ENCODE data around the gene MYO1D.

The MYO1D gene

DNA sequence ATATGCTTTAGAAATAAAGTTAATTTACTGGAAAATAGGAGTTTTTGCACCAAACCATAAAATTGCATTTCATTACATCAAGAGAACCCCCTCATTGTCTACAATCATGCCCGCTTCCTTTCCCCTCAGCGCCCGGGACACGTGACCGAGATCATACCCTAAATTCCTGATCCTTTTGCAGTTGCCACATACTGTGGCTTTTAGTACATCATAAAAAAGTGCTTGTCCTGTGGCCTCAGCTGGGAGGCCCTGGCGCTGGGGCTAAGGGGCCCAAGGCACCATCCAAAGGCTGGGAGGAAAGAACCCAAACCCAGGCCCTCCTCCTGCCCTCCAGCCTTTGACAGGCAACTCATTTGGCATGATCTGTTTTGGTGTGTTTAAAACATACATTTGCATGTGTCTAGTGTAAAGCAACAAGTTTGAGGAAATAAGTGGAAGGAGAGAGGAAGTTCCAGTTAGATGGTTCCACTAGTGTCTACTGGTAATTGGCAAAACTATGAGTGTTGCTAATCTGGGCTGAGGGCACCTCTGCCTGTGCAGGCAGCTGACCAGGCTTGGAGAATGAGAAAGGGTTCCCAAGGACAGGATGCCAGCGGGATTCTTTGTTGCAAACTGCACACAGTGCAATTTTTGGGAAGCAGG lies 384.2 kb downstream of the MYO1D start:
- no peak for DNase-seq (ENCODE audit: low read depth, low spot score)

DNA sequence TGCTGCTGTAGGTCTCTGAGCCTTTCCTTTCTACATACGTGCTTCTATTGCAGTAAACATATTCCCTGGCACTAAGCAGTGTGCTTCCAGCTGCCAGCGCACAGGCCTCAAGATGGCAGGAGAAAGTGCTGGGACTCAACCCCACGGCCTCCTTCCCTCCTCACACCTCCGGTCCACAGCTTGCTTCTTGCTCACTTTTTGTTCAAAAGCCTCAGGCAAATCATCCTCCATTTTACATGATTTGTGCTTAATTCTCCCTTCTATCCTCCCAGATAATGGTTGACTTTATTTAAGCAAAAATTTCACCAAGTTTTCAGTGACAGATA lies 384.7 kb downstream of the MYO1D start:
- no peak for DNase-seq (ENCODE audit: low read depth, low spot score)
- no peak overlapping the region for H3K4me3 ChIP-seq (ENCODE audit: low read length)

More for the DNA sequence above, 384.2 kb downstream of the MYO1D start:
- H3K4me3 ChIP-seq (ENCODE audit: low read length) = no peak overlapping the region

DNA sequence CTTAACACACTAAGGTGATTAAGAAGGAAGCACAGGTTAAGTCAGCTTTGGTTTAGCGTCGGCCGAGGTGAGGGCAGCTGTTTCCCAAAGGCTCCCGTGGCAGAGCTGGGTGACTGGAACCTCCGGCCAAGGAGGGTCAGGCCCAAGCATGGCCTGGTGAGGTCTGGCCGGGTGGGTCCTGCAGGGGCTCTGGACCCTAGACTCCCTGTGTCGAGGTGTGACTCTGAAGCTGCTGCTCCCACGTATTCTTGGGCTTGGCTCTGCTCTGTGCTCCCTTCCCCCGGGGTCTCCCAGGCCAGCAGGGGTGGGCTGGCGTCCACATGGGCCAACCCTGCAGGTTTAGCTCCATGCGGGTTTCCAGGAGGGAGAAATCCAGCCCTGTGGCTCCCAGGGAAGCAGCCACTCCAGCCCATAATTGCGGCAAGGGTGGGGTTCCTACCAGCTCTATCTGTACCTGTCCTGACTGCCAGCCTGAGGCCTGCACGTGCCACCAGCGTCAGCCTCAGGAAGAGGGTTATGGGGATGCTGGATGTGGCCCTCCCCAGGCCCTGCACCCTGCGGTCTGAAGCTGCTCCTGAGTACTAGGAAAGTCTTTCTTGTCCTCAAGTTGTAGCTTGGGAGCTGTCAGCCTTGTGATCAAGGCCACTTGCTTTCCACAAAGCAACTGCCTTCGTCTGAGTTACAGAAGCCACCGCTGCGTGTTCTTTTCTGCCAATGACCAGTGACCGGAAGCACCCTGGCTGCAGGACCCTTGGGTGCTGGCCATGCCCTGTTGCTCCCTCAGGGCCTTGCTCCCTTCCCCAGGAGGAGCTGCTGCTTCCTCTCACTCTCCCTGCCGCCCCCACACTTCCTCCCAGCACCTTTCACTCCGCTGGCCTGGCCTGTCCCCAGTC lies 385.3 kb downstream of the MYO1D start:
- no peak for DNase-seq (ENCODE audit: low read depth, low spot score)
- no peak overlapping the region for H3K4me3 ChIP-seq (ENCODE audit: low read length)

DNA sequence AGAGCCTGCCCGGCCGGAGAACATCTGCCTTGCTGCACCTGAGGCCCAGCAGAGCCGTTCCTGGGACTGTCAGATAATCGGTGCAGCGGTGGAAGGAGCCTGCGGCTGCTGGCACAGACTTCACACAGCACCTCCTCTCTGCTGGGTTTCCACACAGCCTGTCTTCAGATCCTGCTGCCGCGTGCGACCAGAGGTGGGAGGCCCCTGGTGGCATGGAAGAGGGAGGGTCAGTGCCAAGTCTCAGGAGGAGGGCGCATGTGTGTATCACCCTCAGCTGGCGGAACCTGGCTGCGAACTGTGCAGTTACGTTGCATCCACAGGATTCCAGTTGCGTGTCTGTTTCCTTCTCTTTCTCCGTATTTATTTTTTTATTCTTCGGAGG lies 386.8 kb downstream of the MYO1D start:
- DNase-seq (ENCODE audit: low read depth, low spot score) = no peak
- H3K4me3 ChIP-seq (ENCODE audit: low read length) = no peak overlapping the region

DNA sequence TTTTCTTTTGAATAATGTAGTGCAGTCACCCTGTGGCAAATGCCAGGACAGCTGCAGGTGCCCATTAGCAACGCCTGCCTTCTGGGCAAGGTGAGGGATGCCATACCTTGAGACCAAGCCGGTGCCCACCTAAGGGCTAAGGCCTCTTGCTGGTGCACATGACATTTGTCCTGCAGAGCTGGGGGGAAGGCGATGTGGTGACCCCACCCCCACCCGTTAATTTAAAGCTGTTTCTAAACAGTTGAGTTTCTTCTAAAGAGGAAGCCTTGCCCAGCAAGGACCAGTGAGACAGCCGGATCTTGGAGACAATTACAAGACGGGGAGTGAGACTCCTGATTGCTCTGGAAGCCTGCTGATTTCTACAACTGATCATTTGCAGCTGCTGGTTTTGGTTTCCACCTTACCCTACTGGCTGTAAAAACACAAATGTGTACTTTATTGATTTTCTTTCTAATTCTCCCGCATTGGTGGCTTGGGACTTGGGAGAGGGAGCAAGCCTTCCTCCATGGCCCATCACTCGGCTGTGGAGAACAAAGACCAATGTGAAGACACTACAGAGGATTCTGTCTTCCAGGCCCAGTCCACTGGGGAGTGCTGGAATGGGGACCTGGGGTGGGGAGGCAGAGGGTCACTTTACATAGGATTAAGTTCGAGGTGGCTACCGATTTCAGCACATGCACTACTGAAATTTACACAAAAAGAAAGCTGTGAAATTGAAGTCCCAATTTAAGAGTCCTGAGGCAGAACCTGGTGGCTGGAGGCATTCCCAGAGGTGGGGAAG lies 387.4 kb downstream of the MYO1D start:
- DNase-seq (ENCODE audit: low read depth, low spot score) = no peak
- H3K4me3 ChIP-seq (ENCODE audit: low read length) = no peak overlapping the region

DNA sequence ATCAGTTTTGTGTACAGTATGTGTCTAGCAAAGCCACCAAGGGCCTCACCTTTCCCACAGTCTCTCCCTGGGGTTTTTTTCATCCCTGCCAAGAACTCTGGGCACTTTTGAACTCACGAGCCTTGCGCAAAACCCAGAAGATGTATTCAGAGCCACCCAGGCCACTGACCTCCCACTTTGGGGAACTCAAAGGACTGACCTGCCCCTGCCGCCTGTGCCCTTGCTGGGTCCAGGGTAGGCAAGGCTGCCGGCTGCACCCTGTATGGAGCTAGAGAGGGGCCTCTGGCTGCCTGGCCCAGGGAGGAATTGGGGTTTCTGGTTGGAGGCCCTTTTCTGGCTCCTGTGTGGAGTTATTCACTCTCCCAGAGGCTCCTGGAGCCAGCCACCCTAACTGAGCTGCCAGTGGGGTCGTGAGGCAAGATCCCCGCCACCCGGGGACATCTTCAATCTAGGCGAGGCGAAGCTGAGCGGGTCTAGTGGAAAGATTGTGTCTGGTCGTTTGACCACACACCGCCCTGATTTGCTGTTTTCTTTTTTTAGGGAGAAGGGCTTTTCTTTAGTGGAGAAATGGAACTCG lies 388.2 kb downstream of the MYO1D start:
- H3K4me3 ChIP-seq (ENCODE audit: low read length) = no peak overlapping the region
- no peak for DNase-seq (ENCODE audit: low read depth, low spot score)

DNA sequence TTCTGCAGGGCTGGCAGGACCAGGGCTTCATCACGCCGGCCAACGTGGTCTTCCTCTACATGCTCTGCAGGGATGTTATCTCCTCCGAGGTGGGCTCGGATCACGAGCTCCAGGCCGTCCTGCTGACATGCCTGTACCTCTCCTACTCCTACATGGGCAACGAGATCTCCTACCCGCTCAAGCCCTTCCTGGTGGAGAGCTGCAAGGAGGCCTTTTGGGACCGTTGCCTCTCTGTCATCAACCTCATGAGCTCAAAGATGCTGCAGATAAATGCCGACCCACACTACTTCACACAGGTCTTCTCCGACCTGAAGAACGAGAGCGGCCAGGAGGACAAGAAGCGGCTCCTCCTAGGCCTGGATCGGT lies 388.8 kb downstream of the MYO1D start:
- no peak overlapping the region for H3K4me3 ChIP-seq (ENCODE audit: low read length)
- DNase-seq (ENCODE audit: low read depth, low spot score) = no peak

DNA sequence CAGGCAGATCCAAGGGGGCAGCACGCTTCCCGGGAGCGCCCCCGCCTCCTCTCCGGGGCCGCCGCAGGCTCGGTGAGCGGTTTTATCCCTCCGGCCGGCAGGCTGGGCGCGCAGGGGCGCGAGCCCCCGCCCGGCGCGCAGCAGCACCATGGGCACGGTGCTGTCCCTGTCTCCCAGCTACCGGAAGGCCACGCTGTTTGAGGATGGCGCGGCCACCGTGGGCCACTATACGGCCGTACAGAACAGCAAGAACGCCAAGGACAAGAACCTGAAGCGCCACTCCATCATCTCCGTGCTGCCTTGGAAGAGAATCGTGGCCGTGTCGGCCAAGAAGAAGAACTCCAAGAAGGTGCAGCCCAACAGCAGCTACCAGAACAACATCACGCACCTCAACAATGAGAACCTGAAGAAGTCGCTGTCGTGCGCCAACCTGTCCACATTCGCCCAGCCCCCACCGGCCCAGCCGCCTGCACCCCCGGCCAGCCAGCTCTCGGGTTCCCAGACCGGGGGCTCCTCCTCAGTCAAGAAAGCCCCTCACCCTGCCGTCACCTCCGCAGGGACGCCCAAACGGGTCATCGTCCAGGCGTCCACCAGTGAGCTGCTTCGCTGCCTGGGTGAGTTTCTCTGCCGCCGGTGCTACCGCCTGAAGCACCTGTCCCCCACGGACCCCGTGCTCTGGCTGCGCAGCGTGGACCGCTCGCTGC lies 389.3 kb downstream of the MYO1D start:
- H3K4me3 ChIP-seq (ENCODE audit: low read length) = peak overlapping the region; percentile 55
- DNase-seq (ENCODE audit: low read depth, low spot score) = no peak

DNA sequence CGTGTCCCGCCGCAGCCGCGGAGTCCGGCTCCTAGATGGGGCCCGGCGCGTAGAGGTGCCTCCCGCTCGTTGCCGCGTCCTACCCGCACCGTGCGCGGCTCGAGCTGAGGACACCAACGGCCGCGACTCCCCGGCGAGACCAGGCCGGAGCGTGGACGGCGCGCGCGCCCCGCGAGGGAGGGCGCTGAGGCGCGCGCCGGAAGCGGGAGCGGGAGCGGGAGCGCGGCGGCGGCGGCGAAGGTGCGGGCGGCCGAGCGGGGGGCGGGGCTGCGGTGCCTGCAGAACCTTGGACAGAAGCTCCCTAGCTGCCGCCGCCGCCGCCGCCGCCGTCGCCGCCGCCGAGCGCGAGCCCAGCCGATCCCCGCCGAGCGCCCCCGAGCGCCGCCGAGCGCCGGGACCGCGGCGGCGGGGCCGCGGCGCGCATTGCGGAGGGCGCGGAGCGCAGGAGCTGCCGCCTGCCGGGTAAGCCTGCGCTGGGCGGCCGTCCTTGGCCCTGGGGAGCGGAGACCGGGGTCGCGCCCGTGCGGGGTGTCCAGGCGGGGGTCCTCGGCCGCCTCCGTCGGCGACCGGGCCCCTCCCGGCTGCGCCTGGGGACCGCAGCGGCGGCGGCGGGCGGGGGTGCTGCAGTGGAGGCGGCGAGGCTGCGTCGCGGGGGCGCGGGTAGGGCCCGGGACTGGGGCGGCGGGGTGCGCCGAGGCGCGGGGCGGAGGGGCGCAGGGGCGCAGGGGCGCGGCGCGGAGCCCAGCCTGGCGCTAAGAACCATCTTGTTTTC lies 390.0 kb downstream of the MYO1D start, which contains the start of gene CDK5R1:
Gene CDK5R1, plus strand, starts transcription at position 293 of the 772 bp plus-strand sequence. CDS start 628 bp downstream, outside the sequence.
- DNase-seq (ENCODE audit: low read depth, low spot score) = no peak
- H3K4me3 ChIP-seq (ENCODE audit: low read length) = peak within 1 kb of the TSS; percentile 55

DNA sequence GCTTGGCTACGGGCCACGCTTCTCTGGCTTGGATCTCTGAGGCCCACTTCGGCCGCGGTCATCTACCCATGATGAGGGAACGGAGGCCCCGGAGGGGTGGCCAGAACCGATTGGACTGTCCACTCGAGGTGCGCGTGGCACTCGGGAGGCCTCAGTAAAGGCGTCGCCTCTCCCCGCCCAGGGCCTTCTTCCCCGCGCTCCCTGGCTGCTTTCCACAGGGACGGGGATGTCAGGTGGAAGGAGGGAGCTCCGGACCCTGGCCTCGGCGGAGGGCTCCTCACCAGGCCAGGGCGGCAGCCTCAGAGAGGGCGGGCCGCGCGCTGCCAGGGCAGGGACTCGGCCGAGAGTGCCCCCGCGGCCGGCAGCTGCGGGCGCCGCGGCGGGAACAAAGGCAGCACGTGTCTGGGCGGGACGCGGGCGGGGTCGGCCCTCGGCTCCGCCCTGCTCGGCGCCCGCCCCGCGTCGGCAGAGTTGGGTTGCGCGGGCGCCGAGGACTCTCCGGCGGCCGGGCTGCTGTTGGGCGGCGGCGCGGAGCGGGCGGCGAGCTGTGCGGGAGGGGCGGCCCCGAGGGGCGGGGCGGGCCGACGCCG lies 390.7 kb downstream of the MYO1D start:
- peak; percentile 56 for DNase-seq (ENCODE audit: low read depth, low spot score)
- H3K4me3 ChIP-seq (ENCODE audit: low read length) = peak overlapping the region; percentile 43

DNA sequence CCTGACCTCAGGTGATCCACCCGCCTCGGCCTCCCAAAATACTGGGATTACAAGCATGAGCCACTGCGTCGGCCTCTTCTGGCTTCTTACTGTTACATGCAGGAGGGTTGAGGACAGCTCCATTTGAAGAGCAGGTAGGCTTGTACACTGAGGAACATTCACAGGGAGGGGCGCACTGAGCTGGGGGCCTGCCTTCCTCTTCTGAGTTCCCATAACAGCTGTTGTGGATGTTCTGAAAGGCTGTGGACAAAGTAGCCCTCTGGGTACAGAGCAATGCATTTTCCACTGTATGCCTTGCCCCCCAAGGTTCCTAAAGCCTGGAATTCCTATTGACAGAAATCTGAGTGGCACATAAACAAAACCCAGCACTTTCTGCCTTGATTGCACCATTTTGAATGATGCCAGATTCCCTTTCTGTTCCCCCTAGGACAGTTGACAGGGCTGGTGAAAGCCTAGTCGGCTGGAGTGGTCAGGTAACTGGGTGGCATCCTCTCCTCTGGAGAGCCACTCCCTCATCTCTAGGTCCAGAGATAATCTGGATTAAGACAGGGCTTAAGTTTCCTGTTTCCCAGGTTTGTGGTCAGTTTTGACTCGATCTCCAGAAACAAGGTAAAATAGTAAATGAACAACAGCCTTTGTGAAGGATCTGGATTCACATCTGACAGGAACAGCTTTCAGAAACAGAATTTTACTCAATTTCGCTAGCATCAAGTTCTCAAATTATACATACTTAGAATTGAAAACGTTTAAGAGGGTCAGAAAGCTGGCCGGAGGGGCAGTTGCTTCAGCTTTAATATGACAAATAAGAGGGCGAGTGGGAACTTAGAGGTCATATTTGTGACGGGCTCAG lies 391.4 kb downstream of the MYO1D start:
- no peak for DNase-seq (ENCODE audit: low read depth, low spot score)
- H3K4me3 ChIP-seq (ENCODE audit: low read length) = no peak overlapping the region

DNA sequence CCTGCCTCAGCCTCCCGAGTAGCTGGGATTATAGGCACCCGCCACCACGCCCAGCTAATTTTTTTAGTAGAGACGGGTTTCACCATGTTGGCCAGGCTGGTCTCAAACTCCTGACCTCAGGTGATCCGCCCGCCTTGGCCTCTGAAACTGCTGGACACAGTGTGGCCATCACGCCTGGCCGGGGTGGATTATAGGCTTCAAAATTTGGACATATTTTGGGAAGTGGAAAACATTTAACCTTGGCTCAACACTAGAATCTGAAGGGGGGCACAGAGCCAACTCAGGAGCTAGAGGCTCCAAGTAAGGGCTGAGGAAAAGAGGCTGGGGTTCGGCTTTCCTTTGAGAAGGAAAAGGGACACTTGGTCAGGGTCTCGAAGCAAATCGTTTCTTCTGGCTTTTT lies 392.3 kb downstream of the MYO1D start:
- DNase-seq (ENCODE audit: low read depth, low spot score) = no peak
- H3K4me3 ChIP-seq (ENCODE audit: low read length) = no peak overlapping the region

DNA sequence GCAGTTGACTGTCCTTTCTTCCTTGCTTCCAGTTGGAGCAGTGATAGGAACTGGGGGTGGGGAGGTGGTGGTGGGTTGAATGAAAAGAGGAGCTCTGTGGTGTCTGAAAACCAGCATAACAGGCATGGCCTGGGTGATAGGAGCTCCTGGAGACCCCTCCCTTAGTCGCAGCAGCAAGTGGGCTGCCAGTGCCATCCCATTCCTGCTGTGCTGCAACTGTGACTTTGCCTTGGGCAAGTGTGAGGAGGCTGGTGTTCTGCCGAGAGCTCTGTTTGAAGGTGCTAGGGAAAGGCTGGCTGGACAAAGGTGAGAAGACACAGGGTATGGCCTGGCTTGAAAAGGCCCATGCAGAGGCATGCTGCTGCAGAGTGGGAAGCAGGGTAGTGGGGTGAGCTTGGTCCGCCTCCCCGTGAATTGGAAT lies 392.9 kb downstream of the MYO1D start:
- no peak for DNase-seq (ENCODE audit: low read depth, low spot score)
- no peak overlapping the region for H3K4me3 ChIP-seq (ENCODE audit: low read length)

DNA sequence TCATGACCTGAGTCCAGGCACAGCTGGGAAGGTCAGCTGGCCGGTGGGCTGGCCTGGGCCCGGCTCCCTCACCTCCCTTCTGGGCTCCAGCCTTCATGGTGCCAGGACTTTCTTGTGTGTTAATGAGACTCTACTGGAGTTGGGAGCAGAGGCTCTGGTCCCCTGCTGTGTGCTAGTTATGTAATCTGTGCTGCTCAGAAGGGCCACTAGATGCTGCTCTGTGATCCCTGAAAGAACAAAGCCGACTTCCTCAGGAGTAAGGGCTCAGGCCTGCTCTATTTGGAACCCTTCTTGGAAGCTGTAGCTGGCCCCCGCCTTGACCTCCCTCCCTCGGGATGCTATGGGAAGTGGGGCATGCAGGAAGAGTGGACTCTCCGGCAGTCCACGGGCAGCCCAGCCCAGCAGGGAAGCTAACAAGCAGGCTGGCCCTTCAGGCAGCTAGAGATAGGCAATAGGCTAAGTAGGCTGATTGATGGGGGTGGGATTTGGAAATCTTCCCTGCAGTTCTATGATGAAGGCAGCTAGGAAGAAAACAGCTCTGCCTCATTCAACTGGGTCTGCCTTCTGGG lies 393.4 kb downstream of the MYO1D start:
- DNase-seq (ENCODE audit: low read depth, low spot score) = peak; percentile 50
- no peak overlapping the region for H3K4me3 ChIP-seq (ENCODE audit: low read length)

DNA sequence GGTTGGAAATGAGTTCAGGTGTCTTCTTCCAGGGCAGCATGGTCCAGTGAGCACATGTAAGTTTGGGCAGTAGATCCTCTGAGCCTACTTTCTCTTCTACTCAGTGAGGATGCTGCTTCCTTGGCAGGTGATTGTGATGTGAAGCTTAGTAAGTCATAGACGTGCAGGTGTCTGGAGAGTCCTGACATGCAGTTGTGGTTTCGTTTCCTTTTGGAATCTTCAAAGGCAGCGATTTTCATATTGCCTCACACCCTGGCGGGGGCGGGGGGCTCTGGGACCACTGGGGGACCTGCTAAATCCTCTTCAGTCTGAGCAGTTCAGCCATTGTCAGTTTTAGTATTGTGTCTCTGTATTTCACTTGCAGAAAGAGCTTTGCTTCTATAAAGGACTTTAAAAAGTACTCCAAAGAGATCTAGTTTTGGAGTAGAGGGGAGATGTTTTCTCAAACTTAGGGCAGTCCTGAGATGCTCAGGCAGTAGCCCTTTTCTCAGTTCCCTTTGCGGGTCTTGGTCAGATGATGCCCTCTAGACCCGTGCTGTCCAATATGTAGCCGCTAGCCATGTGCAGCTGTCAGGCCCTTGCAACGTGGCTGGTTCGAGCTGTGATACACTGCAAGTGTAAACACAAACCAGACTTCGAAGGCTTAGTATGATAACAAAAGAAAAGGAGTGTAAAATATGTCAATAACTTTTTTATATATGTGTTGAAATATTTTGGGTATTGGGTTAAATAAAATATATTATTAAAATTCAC lies 394.2 kb downstream of the MYO1D start:
- no peak for DNase-seq (ENCODE audit: low read depth, low spot score)

DNA sequence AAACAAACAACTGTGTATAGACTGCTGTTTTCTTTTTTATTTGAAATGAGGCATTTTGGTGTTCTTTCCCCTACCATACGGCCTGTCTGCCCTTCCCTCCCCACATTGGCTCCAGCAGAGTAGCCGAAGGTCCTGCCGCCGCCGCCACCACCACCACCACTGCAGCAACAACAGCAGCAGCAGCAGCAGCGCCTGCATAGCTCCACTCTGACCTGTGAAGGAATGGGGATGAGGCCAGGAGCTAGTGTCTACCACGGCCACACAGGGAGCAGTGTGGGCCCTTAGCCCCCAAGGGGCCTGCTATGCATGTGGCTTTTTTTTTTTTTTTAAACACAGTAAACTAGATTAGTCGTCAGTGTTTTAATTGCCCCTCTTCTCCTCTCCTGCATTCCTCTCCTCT lies 395.7 kb downstream of the MYO1D start:
- no peak for DNase-seq (ENCODE audit: low read depth, low spot score)
- H3K4me3 ChIP-seq (ENCODE audit: low read length) = no peak overlapping the region

More for the DNA sequence above, 394.2 kb downstream of the MYO1D start:
- no peak overlapping the region for H3K4me3 ChIP-seq (ENCODE audit: low read length)
